Hindlimb muscle (tissue), 1 donor: ENCODE measurements around the gene PPARG. TPM values are rescaled to one million over a fixed set of nuclear protein-coding genes. Genes with fewer than 3 reads are reported as not detected.

Source experiments
- polyA plus RNA-seq: library from polyadenylated mRNA; unstranded; fragments of 120-200 nt; gene quantifications from one replicate; pipeline ENCODE4 v1.2.1, GENCODE V29; 2013; ENCODE audit not compliant: insufficient read length

PPARG gene
- polyA plus RNA-seq, 1 donor = 10.7 TPM

Other genes with a start within 250 kb of the PPARG start
- 2.1 TPM for gene TIMP4, start 130.2 kb upstream of the PPARG start, polyA plus RNA-seq
- 14.4 TPM for gene TSEN2, start 195.4 kb downstream of the PPARG start, polyA plus RNA-seq